BE2C (cell line): Measurements from ENCODE around the gene XIST.

Source experiments
- DNase-seq: peaks from one replicate; pipeline ENCODE4 v3.0.0-alpha.2; 2020
- H3K27me3 ChIP-seq: fragments of 250-450 bp; sonication (Bioruptor Pico); 2 replicates; pipeline ENCODE4 v1.5.1; 2020; ENCODE audit warnings: mild to moderate bottlenecking
- H3K36me3 ChIP-seq: fragments of 250-450 bp; sonication (Bioruptor Pico); 2 replicates; pipeline ENCODE4 v1.5.1; 2020; ENCODE audit warnings: mild to moderate bottlenecking
- H3K4me1 ChIP-seq: fragments of 250-450 bp; sonication (Bioruptor Pico); 2 replicates; pipeline ENCODE4 v1.5.1; 2020
- H3K4me3 ChIP-seq: 2 replicates; pipeline ENCODE4 v1.5.1; 2011; ENCODE audit warnings: low read depth, low read length
- H3K9me3 ChIP-seq: fragments of 250-450 bp; sonication (Bioruptor Pico); 2 replicates; pipeline ENCODE4 v1.5.1; 2020
- CTCF ChIP-seq: IDR thresholded peaks from 2 replicates; pipeline ENCODE4 v1.5.1; 2012; ENCODE audit warnings: mild to moderate bottlenecking, low read depth, low read length

XIST gene

GRCh38 chrX:73863852-73864251 is 11.3 kb upstream of the XIST start:
- no peaks in the 10 kb centered on the region for H3K36me3 ChIP-seq
- DNase-seq, result no peak
- H3K27me3 ChIP-seq, result no peaks in the 10 kb centered on the region
- no peaks in the 10 kb centered on the region for H3K9me3 ChIP-seq
- H3K4me3 ChIP-seq, result no peak overlapping the region
- no peak for TF ChIP-seq CTCF
- H3K4me1 ChIP-seq, result no peaks in the 10 kb centered on the region

GRCh38 chrX:73863268-73863667 is 10.8 kb upstream of the XIST start:
- no peaks in the 10 kb centered on the region for H3K4me1 ChIP-seq

GRCh38 chrX:73859622-73860021 is 7.1 kb upstream of the XIST start:
- Histone ChIP-seq H3K9me3 (no peaks in the 10 kb centered on the region), H3K4me1 (no peaks in the 10 kb centered on the region), H3K36me3 (no peaks in the 10 kb centered on the region), H3K4me3 (no peak overlapping the region), H3K27me3 (no peaks in the 10 kb centered on the region)
- no peak for DNase-seq
- no peak for TF ChIP-seq CTCF

More at GRCh38 chrX:73863268-73863667, 10.8 kb upstream of the XIST start:
- Histone ChIP-seq H3K9me3 (no peaks in the 10 kb centered on the region), H3K36me3 (no peaks in the 10 kb centered on the region), H3K4me3 (no peak overlapping the region), H3K27me3 (no peaks in the 10 kb centered on the region)
- no peak for DNase-seq
- no peak for TF ChIP-seq CTCF

- Histone ChIP-seq H3K9me3 (no peaks in the 10 kb centered on the region), H3K4me3 (no peak overlapping the region), H3K4me1 (no peaks in the 10 kb centered on the region), H3K36me3 (no peaks in the 10 kb centered on the region), H3K27me3 (no peaks in the 10 kb centered on the region)
- TF ChIP-seq CTCF, result peak; percentile 72
- DNase-seq, result peak; percentile 55
Measured at GRCh38 chrX:73855546-73855945, 3.0 kb upstream of the XIST start.

- no peaks in the 10 kb centered on the region for H3K4me1 ChIP-seq
- H3K36me3 ChIP-seq, result no peaks in the 10 kb centered on the region
- H3K9me3 ChIP-seq, result no peaks in the 10 kb centered on the region
- TF ChIP-seq CTCF, result no peak
- no peak overlapping the region for H3K4me3 ChIP-seq
- DNase-seq, result no peak
- H3K27me3 ChIP-seq, result no peaks in the 10 kb centered on the region
Measured at GRCh38 chrX:73852022-73852421, 492 bp downstream of the XIST start.

- DNase-seq, result no peak
- Histone ChIP-seq H3K27me3 (no peaks in the 10 kb centered on the region), H3K9me3 (no peaks in the 10 kb centered on the region), H3K4me1 (no peaks in the 10 kb centered on the region), H3K4me3 (no peak overlapping the region), H3K36me3 (no peaks in the 10 kb centered on the region)
- no peak for TF ChIP-seq CTCF
Measured at GRCh38 chrX:73851014-73852009, 1.2 kb downstream of the XIST start.
